GM10266 (cell line): Measurements from ENCODE around the gene PHRF1.
"Not testable (repeated sequence)": the region's sequence is repeated elsewhere in the genome, so short reads cannot be mapped to it uniquely, and the experiment has no call there.

Experiments
- DNase-seq: peaks from one replicate; pipeline ENCODE4 v3.0.0; 2012; ENCODE audit errors: extremely low spot score
- TF ChIP-seq, protein P1 (sequence below): IDR thresholded peaks from 2 replicates; pipeline ENCODE4 v1.5.1; 2012; ENCODE audit warnings: mild to moderate bottlenecking, low read depth; ENCODE audit not compliant: control insufficient read depth, insufficient read depth; ENCODE audit errors: missing control alignments

The PHRF1 gene

GRCh38 chr11:645536-645935, 69.3 kb downstream of the PHRF1 start:
- DNase-seq, result no peak
- TF ChIP-seq, protein P1, sequence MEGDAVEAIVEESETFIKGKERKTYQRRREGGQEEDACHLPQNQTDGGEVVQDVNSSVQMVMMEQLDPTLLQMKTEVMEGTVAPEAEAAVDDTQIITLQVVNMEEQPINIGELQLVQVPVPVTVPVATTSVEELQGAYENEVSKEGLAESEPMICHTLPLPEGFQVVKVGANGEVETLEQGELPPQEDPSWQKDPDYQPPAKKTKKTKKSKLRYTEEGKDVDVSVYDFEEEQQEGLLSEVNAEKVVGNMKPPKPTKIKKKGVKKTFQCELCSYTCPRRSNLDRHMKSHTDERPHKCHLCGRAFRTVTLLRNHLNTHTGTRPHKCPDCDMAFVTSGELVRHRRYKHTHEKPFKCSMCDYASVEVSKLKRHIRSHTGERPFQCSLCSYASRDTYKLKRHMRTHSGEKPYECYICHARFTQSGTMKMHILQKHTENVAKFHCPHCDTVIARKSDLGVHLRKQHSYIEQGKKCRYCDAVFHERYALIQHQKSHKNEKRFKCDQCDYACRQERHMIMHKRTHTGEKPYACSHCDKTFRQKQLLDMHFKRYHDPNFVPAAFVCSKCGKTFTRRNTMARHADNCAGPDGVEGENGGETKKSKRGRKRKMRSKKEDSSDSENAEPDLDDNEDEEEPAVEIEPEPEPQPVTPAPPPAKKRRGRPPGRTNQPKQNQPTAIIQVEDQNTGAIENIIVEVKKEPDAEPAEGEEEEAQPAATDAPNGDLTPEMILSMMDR, result no peak

GRCh38 chr11:646214-646613, 69.9 kb downstream of the PHRF1 start:
- TF ChIP-seq, protein P1, result no peak
- no peak for DNase-seq

- not testable (repeated sequence) for DNase-seq
Observed at GRCh38 chr11:647672-648158, 71.4 kb downstream of the PHRF1 start.

- TF ChIP-seq, protein P1, result no peak
- DNase-seq, result no peak
Observed at GRCh38 chr11:650482-650881, 74.2 kb downstream of the PHRF1 start.

GRCh38 chr11:653136-653535, 76.9 kb downstream of the PHRF1 start:
- not testable (repeated sequence) for DNase-seq

- DNase-seq, result no peak
- TF ChIP-seq, protein P1, result no peak
Observed at GRCh38 chr11:653837-654236, 77.6 kb downstream of the PHRF1 start.

GRCh38 chr11:654444-654843, 78.2 kb downstream of the PHRF1 start:
- DNase-seq, result not testable (repeated sequence)

DNA sequence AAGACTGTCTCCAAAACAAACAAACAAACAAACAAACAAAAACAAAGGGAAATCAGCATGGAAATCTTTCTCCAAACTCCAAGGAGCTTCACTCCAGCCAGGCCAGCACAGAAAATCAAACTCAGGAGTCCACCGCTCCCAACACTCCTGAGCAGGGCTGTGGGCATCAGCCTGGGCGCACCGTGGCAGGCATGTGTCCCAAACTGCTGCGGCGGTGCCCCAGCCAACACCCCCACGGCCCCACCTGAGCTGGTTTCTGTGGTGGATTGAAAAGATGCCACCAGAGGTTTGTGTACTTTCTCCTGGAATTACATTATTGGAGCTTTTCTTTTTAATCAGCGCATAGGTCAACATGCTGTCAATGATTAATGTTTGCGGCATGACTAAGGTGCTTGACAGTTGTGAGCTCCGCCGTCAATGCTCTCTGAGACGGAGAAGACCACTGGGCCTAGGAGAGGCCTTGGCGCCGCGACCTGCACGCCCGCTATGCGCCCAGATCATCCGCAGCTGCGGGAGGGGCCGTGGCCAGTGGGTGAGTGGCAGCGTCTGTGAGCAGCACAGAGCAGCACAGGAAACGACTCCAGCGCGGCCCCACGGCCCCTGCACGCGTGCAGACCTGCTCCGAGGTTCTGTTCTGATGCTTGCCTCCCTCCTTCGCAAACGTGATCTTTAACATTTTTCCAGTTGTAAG, 78.9 kb downstream of the PHRF1 start:
- TF ChIP-seq, protein P1, result no peak
- DNase-seq, result no peak

GRCh38 chr11:656426-656825, 80.2 kb downstream of the PHRF1 start:
- TF ChIP-seq, protein P1, result no peak
- no peak for DNase-seq
